Effector memory CD8-positive, alpha-beta T cell (primary cell): ENCODE data around the gene NPIPA2.
"Not testable (repeated sequence)": the region's sequence is repeated elsewhere in the genome, so short reads cannot be mapped to it uniquely, and the experiment has no call there.

Source experiments
- ATAC-seq: fragments of 150-1000 bp; cut with Tn5 transposase; replicated peaks from 2 replicates; pipeline ENCODE4 v1.10.0; 2021; ENCODE audit warnings: mild to moderate bottlenecking, moderate library complexity
- DNase-seq, 3 experiments: peaks; one replicate each; pipeline ENCODE4 v3.0.0; 2021
- H3K27ac Mint-ChIP-seq, 2 donors: one replicate each; pipeline ENCODE4 v1.8.0; 2022; ENCODE audit warnings: mild to moderate bottlenecking in 2 of 2, mixed read lengths in 2 of 2, moderate library complexity in 2 of 2
- H3K27me3 Mint-ChIP-seq, 2 donors: one replicate each; pipeline ENCODE4 v1.8.0; 2022; ENCODE audit warnings: mixed read lengths in 2 of 2
- H3K36me3 Mint-ChIP-seq: one replicate; pipeline ENCODE4 v1.8.0; 2022; ENCODE audit warnings: mild to moderate bottlenecking, moderate library complexity, mixed read lengths; ENCODE audit not compliant: insufficient read depth
- H3K4me1 Mint-ChIP-seq, 2 donors: one replicate each; pipeline ENCODE4 v1.8.0; 2022; ENCODE audit warnings: low read depth in 2 of 2, mixed read lengths in 2 of 2
- H3K4me3 Mint-ChIP-seq, 2 donors: one replicate each; pipeline ENCODE4 v1.8.0; 2022; ENCODE audit warnings: mild to moderate bottlenecking in 2 of 2, mixed read lengths in 2 of 2, moderate library complexity in 2 of 2
- H3K9me3 Mint-ChIP-seq, 2 donors: one replicate each; pipeline ENCODE4 v1.8.0; 2022; ENCODE audit warnings: mixed read lengths in 2 of 2

NPIPA2 gene

GRCh38 chr16:14789577-14789976 lies 47.2 kb downstream of the NPIPA2 start:
- not testable (repeated sequence) for H3K27me3 Mint-ChIP-seq, H3K36me3 Mint-ChIP-seq, H3K4me3 Mint-ChIP-seq, H3K9me3 Mint-ChIP-seq, ATAC-seq, H3K27ac Mint-ChIP-seq, DNase-seq, H3K4me1 Mint-ChIP-seq

DNA sequence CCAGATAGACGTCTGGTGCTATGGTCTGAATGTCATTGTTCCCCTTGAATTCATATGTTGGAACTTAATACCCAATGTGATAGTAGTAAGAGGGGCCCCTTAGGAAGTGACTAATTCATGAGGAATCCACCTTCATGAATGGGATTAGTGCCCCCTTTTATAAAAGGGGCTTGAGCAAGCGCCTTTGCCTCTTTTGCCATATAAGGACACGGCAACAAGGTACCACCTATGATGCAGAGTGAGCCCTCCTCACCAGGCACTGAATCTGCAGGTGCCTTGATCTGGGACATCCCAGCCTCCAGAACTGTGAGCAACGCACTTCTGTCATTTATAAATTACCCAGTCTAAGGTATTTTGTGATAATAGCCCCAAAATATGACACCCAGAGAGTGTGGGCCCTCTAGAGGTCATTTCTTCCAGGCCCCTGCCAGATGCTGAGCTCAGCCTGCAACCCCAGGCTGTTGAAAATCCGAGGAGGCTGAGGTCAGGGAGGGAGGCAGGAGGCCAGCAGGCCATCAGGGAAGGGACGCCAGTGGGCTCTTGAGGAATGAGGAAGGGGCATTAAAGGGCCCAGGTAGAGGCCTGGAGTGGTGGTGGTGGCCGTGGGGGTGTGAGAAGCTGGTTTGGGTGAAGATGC lies 48.1 kb downstream of the NPIPA2 start:
- not testable (repeated sequence) for DNase-seq, H3K9me3 Mint-ChIP-seq, H3K4me1 Mint-ChIP-seq, H3K27ac Mint-ChIP-seq, H3K27me3 Mint-ChIP-seq, H3K36me3 Mint-ChIP-seq, ATAC-seq, H3K4me3 Mint-ChIP-seq

DNA sequence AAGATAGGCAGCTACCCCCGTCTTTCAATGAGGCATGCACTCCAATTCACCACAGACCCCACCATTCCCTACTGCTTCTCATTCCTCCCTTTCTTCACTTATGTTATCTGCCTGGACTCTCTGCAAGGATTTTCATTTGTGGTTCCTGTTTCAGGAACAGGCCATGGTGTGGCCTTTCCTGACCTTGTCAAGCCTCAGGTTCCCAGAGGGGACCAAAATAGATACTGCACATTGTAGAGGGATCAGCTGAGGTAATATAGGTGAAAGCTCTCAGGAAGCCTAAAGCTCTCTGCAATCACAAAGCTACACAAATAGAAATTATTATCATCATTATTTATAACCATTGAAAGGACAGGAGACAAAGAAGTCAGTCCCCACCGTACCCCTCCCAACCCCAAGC lies 50.6 kb downstream of the NPIPA2 start:
- DNase-seq, H3K4me1 Mint-ChIP-seq, ATAC-seq, H3K4me3 Mint-ChIP-seq, H3K27ac Mint-ChIP-seq, H3K27me3 Mint-ChIP-seq, H3K9me3 Mint-ChIP-seq, H3K36me3 Mint-ChIP-seq: not testable (repeated sequence)

DNA sequence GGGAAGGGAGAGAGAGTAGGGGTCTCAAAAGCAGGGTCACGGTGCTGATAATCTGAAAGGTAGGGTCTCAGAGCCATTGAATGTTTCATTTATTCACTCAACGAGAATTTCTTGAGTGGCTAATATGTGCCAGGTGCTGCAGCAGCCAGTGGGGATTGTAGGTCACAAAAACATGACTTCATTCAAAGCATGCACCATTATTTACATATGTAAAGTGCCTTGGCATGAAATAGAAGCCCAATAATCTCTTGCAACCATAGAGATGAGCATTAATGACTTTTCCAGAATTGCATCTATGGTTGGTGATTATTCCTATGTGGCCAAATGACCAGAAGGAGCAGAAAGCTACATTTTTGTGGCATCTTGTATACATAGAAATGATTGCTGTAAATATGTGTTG lies 55.2 kb downstream of the NPIPA2 start:
- DNase-seq, H3K4me3 Mint-ChIP-seq, H3K9me3 Mint-ChIP-seq, H3K36me3 Mint-ChIP-seq, ATAC-seq, H3K27me3 Mint-ChIP-seq, H3K4me1 Mint-ChIP-seq, H3K27ac Mint-ChIP-seq: not testable (repeated sequence)

DNA sequence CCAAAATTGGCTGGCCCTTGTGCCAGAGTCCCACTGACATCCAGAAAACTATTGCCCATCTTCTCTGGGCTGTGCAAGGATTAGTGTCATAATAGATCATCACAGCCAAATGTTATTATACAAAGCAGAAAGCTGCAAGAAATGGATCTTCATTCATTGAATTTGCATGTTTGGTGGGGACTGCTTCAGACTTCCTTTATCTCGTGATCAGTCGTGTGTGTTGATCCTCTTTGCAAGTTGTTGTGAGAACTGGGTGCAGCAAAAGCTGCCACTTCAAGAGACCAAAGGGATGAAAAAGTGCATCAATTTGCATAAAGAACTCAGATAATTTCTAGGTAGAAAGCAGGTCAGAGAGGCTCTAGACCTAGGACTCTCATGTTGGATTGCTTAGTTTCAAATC lies 61.2 kb downstream of the NPIPA2 start:
- not testable (repeated sequence) for H3K4me3 Mint-ChIP-seq, H3K4me1 Mint-ChIP-seq, H3K36me3 Mint-ChIP-seq, H3K27me3 Mint-ChIP-seq, H3K9me3 Mint-ChIP-seq, ATAC-seq, H3K27ac Mint-ChIP-seq, DNase-seq

DNA sequence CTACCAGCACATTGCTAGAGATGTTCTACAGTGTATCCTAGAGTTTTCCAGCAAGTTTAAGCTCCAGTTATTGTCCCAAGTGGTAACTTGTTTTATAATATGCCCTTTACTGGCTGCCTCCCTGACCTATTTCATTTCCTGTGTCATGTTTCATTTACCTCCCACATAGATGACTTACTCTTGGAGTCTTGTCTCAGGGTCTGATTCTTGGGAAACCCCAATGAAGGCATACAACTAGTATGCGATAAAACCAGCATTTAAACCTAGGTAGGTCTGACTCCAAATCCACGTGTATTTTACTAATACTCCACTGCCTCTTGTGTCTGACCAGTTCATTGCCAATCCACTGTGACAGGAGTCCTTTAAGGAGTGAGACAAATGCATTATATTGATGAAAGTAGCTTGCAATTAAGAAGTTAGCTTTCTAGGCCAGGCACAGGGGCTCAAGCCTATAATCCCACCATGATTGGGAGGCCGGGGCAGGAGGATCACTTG lies 64.9 kb downstream of the NPIPA2 start:
- H3K4me3 Mint-ChIP-seq, ATAC-seq, H3K27me3 Mint-ChIP-seq, DNase-seq, H3K4me1 Mint-ChIP-seq, H3K9me3 Mint-ChIP-seq, H3K27ac Mint-ChIP-seq, H3K36me3 Mint-ChIP-seq: not testable (repeated sequence)

GRCh38 chr16:14813890-14814289 lies 71.6 kb downstream of the NPIPA2 start:
- not testable (repeated sequence) for H3K27me3 Mint-ChIP-seq, ATAC-seq, H3K9me3 Mint-ChIP-seq

More at GRCh38 chr16:14813890-14814289, 71.6 kb downstream of the NPIPA2 start:
- not testable (repeated sequence) for DNase-seq, H3K36me3 Mint-ChIP-seq, H3K27ac Mint-ChIP-seq, H3K4me1 Mint-ChIP-seq, H3K4me3 Mint-ChIP-seq
